Epithelial cell of esophagus (primary cell): ENCODE results near the gene PPP5C.
"Not testable (repeated sequence)": the region's sequence is repeated elsewhere in the genome, so short reads cannot be mapped to it uniquely, and the experiment has no call there.

Source experiments
- DNase-seq: peaks from one replicate; pipeline ENCODE4 v3.0.0; 2010; ENCODE audit warnings: low read depth
- H3K4me3 ChIP-seq: 2 replicates; pipeline ENCODE4 v1.5.1; 2011; ENCODE audit warnings: mild to moderate bottlenecking, low read length, control low read depth
- CTCF ChIP-seq: IDR thresholded peaks from 2 replicates; pipeline ENCODE4 v1.5.1; 2011; ENCODE audit warnings: low read depth, mild to moderate bottlenecking, low read length, control low read depth, inconsistent platforms; ENCODE audit not compliant: insufficient read depth; ENCODE audit errors: missing control alignments

PPP5C gene

GRCh38 chr19:46410205-46411087 lies 63.6 kb downstream of the PPP5C start:
- peak overlapping the region; percentile 76 for H3K4me3 ChIP-seq
- no peak for TF ChIP-seq CTCF
- DNase-seq, result no peak

- no peak for DNase-seq
- H3K4me3 ChIP-seq, result peak overlapping the region; percentile 76
These were observed 64.4 kb downstream of the PPP5C start for GRCh38 chr19:46411088-46411924.

DNA sequence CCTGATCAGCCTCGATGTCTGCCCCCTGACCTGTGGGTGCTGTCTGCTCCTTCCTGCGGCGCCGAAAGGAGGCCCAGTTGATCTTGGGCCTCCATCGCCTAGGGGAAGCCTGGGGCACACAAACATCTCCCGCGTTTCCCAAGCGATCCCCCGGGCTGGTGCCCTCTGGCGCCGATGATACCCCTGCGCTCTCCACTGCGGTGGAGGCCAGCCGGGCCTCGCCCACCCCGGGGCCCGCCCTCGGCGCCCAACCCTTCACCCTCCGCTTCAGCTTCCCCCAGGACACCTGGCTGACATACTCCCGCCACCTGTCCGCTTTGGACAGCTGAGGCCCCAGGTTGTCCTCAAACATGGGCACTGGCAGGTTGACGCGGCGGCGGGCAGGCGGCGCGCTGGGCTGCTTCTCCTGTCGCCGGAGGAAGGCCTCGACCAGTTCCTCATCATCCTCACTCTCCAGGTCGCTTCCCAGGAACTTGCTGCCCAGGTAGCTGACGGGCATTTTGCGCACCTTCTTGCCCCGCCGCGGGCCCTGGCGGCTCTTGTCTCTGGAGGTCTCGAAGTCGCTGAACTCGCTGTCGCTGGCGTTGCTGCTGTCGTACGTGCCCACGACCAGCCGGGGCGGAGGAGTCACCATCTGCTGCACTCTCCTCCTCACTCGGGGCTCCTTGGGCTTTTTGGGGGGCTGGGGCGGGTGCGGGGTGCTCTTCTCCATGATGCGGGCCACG lies 65.2 kb downstream of the PPP5C start:
- peak; percentile 8 for TF ChIP-seq CTCF
- peak overlapping the region; percentile 76 for H3K4me3 ChIP-seq
- DNase-seq, result no peak

More at GRCh38 chr19:46411088-46411924, 64.4 kb downstream of the PPP5C start:
- TF ChIP-seq CTCF, result no peak

- H3K4me3 ChIP-seq, result peak overlapping the region; percentile 76
- TF ChIP-seq CTCF, result no peak
These were observed 65.9 kb downstream of the PPP5C start for GRCh38 chr19:46412650-46413261.

GRCh38 chr19:46413262-46414031 lies 66.6 kb downstream of the PPP5C start, which contains the start of gene CCDC8:
TSS of gene CCDC8 (minus strand) at chr19:46413564. CDS start at chr19:46412810, 754 bp downstream.
- peak; percentile 90 for DNase-seq
- TF ChIP-seq CTCF, result no peak
- H3K4me3 ChIP-seq, result peak within 1 kb of the TSS; percentile 76

More at GRCh38 chr19:46412650-46413261, 65.9 kb downstream of the PPP5C start:
- no peak for DNase-seq

- not testable (repeated sequence) for DNase-seq, H3K4me3 ChIP-seq
These were observed 68.0 kb downstream of the PPP5C start for GRCh38 chr19:46414899-46415298.

GRCh38 chr19:46415804-46416709 lies 69.2 kb downstream of the PPP5C start:
- peak overlapping the region; percentile 13 for H3K4me3 ChIP-seq
- peak; percentile 60 for DNase-seq
